NT2/D1 (cell line): ENCODE results near the gene HEPACAM2.

Experiments used
- YY1 ChIP-seq: IDR thresholded peaks from 2 replicates; pipeline ENCODE4 v1.6.1; 2011; ENCODE audit not compliant: insufficient read length, insufficient read depth
- ZNF274 ChIP-seq: IDR thresholded peaks from 2 replicates; pipeline ENCODE4 v1.6.1; 2011; ENCODE audit warnings: mild to moderate bottlenecking, low read depth, low read length

GRCh38 chr7:93146472-93147141 lies 79.7 kb downstream of the HEPACAM2 start:
- TF ChIP-seq YY1 (no peak), ZNF274 (no peak)
